Erythroblast (primary cell): ENCODE results near the gene SREK1.

ENCODE experiments used
- DNase-seq, 2 experiments: peaks; one replicate each; lab custom pipeline; 2025; lab: John Stamatoyannopoulos, UW
- GATA1 ChIP-seq: IDR thresholded peaks from 2 replicates; pipeline ENCODE4 v1.6.1; 2011; ENCODE audit warnings: low read depth, mild to moderate bottlenecking, control low read depth, low read length, moderate library complexity
- POLR2A ChIP-seq: IDR thresholded peaks from 2 replicates; pipeline ENCODE4 v1.6.1; 2011; ENCODE audit warnings: mild to moderate bottlenecking, low read length

SREK1 gene

DNA sequence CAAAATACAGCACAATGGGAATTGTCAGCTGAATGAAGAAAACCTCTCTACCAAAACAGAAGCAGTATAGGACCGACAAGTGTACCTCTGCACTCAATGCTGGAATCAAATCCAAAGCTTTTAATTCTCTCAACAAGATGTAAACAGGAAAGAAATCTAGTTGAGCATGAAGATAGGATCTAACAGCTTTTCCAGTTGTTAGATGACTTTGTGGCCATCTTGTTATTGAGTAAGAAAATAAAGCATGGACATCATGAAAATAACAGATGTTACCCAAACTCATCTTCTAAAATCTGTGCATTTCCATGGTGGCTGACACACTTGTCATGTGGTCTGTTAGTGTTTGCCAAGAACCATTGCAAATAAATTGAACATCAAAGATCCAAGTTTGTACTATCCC, 34.7 kb downstream of the SREK1 start:
- DNase-seq: no peak
- TF ChIP-seq POLR2A: no peak

GRCh38 chr5:66179297-66180051, 35.4 kb downstream of the SREK1 start:
- TF ChIP-seq GATA1 (no peak), POLR2A (no peak)
- no peak for DNase-seq

DNA sequence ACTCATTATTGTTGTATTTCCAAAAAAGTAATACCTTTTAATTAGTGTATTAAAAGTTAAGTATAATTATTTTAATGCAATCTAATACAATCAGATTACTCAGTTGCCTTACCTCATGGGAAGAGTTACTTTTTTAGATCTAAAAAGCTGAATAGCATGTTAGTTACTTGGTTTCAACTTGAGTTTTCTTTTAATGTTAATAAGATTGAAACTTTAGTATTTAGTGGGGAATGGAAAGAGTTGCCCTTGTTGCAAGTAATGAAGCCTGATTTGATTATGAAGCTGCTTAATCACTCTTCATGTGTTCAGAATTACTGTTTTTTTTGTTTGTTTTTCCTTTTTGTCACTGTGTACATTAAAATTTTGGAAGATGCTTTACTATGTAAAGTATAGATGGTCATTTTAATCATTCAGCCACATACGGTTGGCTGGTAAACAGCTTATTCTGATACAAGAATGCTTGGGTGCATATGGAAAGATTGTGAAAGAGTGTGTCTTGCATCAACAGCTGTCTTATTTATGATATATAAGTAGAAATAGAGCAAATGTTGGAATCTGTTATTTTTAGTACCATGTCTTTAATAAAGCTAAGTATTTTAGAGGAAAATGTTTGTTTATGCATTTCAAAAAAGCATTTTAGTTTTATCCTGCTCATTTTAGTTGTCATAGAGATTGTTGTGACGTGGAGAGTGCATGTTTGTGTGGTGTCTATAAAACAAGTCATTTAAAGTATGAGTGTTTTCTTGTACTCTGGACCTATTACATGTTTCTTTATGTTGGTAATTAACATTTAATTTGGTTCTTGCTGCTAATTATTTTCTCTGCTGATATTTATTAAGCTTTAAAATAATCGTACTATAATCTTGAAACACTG, 36.4 kb downstream of the SREK1 start:
- TF ChIP-seq GATA1 (no peak), POLR2A (no peak)
- no peak for DNase-seq

GRCh38 chr5:66186108-66186507, 42.0 kb downstream of the SREK1 start:
- TF ChIP-seq POLR2A (no peak), GATA1 (no peak)
- no peak for DNase-seq

GRCh38 chr5:66193419-66193818, 49.3 kb downstream of the SREK1 start:
- DNase-seq: no peak
- no peak for TF ChIP-seq POLR2A
- no peak for TF ChIP-seq GATA1

- TF ChIP-seq POLR2A (no peak), GATA1 (no peak)
- DNase-seq: no peak
These were observed 53.8 kb downstream of the SREK1 start for GRCh38 chr5:66197764-66198405.

- TF ChIP-seq POLR2A (no peak), GATA1 (no peak)
- peak in 1 of 2 experiments; percentile 6 for DNase-seq
These were observed 54.7 kb downstream of the SREK1 start for GRCh38 chr5:66198837-66199236.

- no peak for DNase-seq
- TF ChIP-seq GATA1 (no peak), POLR2A (no peak)
These were observed 59.4 kb downstream of the SREK1 start for GRCh38 chr5:66203531-66203930.

GRCh38 chr5:66206465-66206864, 62.4 kb downstream of the SREK1 start:
- DNase-seq: no peak
- no peak for TF ChIP-seq POLR2A
- TF ChIP-seq GATA1: no peak

GRCh38 chr5:66207800-66208561, 63.9 kb downstream of the SREK1 start:
- no peak for DNase-seq
- no peak for TF ChIP-seq GATA1
- TF ChIP-seq POLR2A: no peak

DNA sequence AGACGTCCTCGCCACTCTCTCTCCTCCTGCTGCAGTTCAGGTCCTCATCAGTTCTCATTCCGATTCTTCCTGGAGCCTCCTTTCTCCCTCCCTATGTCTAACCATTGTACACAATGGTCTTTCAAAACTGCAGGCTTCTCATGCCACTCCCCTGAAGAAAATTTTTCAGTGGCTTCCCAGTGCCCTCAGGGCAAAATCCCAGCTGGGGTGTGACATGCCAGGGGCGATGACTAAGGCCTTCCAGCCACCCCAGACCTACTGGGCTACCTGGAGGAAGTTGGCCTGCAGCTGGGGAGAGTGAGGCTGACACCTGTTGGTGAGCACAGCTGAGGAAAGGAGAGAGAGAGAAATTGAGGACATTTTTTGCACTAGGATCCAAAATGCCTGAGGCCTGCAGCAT, 65.2 kb downstream of the SREK1 start:
- TF ChIP-seq GATA1 (no peak), POLR2A (no peak)
- no peak for DNase-seq

DNA sequence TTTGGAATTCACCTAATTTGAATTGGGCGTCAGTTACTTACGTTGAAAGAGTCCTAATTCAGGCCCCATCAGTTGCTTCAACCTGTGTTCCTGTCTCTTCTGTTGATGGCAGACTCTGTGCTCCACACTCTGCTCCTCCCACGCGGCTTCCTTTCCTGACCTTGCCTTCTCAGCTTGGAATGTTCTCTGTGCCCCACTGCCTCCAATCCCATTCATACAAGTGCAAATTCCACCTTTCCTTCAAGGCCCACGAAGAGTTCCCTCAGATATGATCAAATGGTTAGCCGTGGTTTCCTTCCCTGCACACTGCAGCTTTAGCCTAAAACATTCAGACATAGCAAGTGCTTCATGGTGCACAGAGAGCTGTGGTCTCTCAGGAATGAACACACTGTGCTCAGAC, 65.7 kb downstream of the SREK1 start:
- TF ChIP-seq POLR2A: no peak
- no peak for TF ChIP-seq GATA1
- no peak for DNase-seq

DNA sequence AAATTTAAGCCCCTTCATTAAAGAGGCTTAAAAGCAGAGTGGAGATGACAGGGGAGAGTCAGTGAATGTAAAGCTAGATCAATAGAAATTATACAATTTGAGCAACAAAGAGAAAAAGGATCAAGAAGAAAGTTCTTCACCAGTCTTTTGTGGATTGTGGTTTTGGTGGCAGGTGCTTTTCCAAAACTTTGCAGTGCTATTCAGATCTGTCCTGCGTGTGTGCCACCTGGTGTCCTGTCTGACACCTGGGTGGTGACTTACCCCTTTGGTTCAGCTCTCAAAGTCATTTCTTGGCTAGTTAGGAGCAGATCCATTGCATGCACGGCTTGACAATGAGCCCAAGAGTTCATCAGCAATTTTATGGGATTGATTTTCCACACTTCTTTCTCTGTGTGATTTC, 69.4 kb downstream of the SREK1 start:
- no peak for DNase-seq
- TF ChIP-seq GATA1 (no peak), POLR2A (no peak)
